ENCODE measurements around the gene PANK4. TPM values are rescaled to one million over a fixed set of nuclear protein-coding genes. Genes with fewer than 3 reads are reported as not detected.
"Not testable (repeated sequence)": the region's sequence is repeated elsewhere in the genome, so short reads cannot be mapped to it uniquely, and the experiment has no call there.

The PANK4 gene
- total RNA-seq, 4 donors from 2014 or later, result 22.5 to 48.9 (median 37.9) TPM

DNA sequence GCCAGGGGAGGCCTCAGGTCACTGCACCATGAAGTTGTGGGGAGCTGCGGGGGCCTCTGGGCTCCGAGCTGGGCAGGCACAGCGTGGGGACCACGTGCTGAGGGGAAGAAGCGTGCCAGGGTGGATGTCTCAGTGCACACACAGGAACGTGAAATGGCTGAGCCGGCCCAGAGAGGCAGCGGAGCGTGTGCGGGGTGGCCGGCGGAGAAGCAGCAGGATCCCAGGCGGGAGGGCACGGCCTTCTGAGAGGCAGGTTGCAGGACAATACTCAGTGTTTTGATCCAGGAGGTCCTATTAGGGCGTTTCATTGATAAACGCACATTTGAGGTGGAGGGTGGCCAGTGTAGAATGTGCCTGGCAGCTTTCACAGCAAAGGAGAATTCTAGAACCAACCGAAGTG, 42.7 kb upstream of the PANK4 start:
- no peaks in the 10 kb centered on the region for H3K4me1 ChIP-seq
- H3K4me3 ChIP-seq, result no peak overlapping the region
- H3K27me3 ChIP-seq, result peaks cover 0 to 65% (median 4%) of the 10 kb centered on the region in 4 donors
- TF ChIP-seq CTCF (IDR thresholded peaks at IDR 0.05), result no peak
- TF ChIP-seq POLR2A (IDR thresholded peaks at IDR 0.05; ENCODE audit: low read depth), result no peak
- TF ChIP-seq EP300 (IDR thresholded peaks at IDR 0.05), result no peak
- TF ChIP-seq POLR2AphosphoS5 (IDR thresholded peaks at IDR 0.05), result no peak
- H3K9me3 ChIP-seq, result peaks cover 0 to 6% (median 3%) of the 10 kb centered on the region in 4 donors
- H3K27ac ChIP-seq (replicated peaks in 1 of 4), result no peak overlapping the region
- intact Hi-C loops (cut with DNase I), result no loop called here
- no peaks in the 10 kb centered on the region for H3K36me3 ChIP-seq
- no peak for DNase-seq (ENCODE audit: extremely low spot score)
- 85% methylated on average over 17 of the region's 17 CpGs for WGBS

GRCh38 chr1:2568187-2568816, 41.9 kb upstream of the PANK4 start:
- intact Hi-C loops (cut with DNase I); DNase-seq (ENCODE audit: extremely low spot score); H3K36me3 ChIP-seq; H3K4me1 ChIP-seq; H3K4me3 ChIP-seq; H3K27ac ChIP-seq (replicated peaks in 1 of 4); H3K9me3 ChIP-seq: not testable (repeated sequence)
- no CpG with 5 or more reads among the region's 17 CpGs for WGBS
- H3K27me3 ChIP-seq, result peaks cover 0 to 58% (median 4%) of the 10 kb centered on the region in 4 donors

DNA sequence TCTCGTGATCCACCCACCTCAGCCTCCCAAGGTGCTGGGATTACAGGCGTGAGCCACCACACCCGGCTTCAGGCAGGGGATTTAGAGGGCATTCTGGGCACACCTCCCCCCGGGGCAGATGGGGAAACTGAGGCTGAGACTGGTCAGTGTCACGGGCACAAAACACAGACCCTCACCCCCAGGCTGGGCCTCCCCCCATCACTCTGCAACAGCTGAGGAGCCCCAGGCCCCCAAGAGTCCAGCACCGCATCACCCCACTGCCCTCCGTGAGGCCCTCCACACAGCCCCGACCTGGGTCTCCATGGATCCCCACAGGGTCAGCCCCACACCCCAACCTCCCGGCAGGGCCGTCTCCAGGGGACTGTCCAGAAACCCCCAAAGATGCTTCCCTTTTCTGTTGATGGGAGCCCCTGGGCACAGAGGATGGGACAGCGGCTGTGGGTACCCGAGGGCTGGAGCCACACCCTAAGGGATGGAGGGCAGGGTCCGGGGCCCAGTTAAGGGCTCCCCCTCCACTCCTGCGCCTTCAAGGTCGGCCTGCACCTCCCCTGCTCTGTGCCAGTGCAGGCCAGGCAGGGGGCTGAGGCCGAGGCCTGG, 40.8 kb upstream of the PANK4 start:
- peaks cover 0 to 19% (median 10%) of the 10 kb centered on the region in 4 donors for H3K36me3 ChIP-seq
- H3K4me3 ChIP-seq, result no peak overlapping the region
- no peaks in the 10 kb centered on the region for H3K4me1 ChIP-seq
- intact Hi-C loops (cut with DNase I), result no loop called here
- no peaks in the 10 kb centered on the region for H3K9me3 ChIP-seq
- no peak overlapping the region for H3K27ac ChIP-seq (replicated peaks in 1 of 4)
- peaks cover 0 to 54% (median 4%) of the 10 kb centered on the region in 4 donors for H3K27me3 ChIP-seq
- WGBS, result 90% methylated on average over 6 of the region's 16 CpGs
- no peak for DNase-seq (ENCODE audit: extremely low spot score)
- TF ChIP-seq POLR2A (IDR thresholded peaks at IDR 0.05; ENCODE audit: low read depth), result no peak
- TF ChIP-seq POLR2AphosphoS5 (IDR thresholded peaks at IDR 0.05), result no peak
- no peak for TF ChIP-seq EP300 (IDR thresholded peaks at IDR 0.05)
- no peak for TF ChIP-seq CTCF (IDR thresholded peaks at IDR 0.05)

DNA sequence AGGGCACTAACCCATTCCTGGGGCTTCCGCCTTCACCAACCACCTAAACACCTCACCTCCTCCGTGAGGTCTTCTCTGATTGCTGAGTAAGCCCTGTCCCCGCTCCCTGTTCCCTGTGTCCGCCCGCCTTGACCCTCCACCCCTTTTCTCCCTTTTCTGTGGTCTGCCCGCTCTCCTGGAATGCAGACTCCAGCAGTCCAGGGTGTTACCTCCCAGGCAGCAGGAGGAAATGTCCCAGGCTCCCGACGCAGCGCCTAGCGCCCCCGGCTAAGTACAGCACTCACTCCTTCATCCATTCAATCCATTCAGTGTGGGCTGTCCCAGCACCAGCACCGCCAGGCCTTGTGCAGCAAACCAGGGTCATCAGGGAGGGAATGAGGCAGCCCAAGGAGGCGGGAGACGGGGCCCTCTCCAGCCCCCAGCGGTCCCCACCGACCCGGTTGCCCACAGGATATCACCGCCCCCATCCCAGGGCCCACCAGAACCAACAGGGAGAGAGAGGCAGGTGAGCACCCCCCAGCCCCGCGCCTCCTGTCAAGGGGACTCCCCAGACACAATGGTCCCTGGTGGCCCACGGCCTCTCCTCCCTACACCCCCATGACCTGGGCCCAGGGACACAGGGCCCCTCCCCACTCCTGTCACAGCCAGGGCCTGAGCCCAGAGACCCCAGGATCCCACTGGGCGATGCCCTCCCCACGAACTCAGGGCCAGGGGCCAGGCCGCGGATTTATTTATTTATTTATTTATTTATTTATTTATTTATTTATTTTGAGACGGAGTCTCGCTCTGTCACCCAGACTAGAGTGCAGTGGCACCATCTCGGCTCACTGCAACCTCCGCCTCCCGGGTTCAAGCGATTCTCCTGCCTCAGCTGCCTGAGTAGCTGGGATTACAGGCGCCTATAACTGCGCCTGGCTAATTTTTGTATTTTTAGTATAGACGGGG, 40.0 kb upstream of the PANK4 start:
- Histone ChIP-seq H3K4me1 (no peaks in the 10 kb centered on the region), H3K4me3 (no peak overlapping the region), H3K9me3 (no peaks in the 10 kb centered on the region), H3K36me3 (peaks cover 0 to 27% (median 18%) of the 10 kb centered on the region in 4 donors), H3K27ac (replicated peaks in 1 of 4) (no peak overlapping the region), H3K27me3 (peaks cover 0 to 47% (median 4%) of the 10 kb centered on the region in 4 donors)
- intact Hi-C loops (cut with DNase I), result no loop called here
- TF ChIP-seq POLR2A (IDR thresholded peaks at IDR 0.05; ENCODE audit: low read depth) (no peak), POLR2AphosphoS5 (IDR thresholded peaks at IDR 0.05) (no peak), EP300 (IDR thresholded peaks at IDR 0.05) (no peak), CTCF (IDR thresholded peaks at IDR 0.05) (no peak)
- 83% methylated on average over 34 of the region's 34 CpGs for WGBS
- DNase-seq (ENCODE audit: extremely low spot score), result no peak

Data from esophagus muscularis mucosa (tissue), 4 donors.